HG02763 (cell line): ENCODE measurements around the gene LASP1.

Source experiments
- ATAC-seq: cut with Tn5 transposase; IDR thresholded peaks from one replicate; pipeline ENCODE4 v1.9.1; 2021; ENCODE audit warnings: mild to moderate bottlenecking, moderate library complexity; ENCODE audit not compliant: unreplicated experiment

Gene LASP1

DNA sequence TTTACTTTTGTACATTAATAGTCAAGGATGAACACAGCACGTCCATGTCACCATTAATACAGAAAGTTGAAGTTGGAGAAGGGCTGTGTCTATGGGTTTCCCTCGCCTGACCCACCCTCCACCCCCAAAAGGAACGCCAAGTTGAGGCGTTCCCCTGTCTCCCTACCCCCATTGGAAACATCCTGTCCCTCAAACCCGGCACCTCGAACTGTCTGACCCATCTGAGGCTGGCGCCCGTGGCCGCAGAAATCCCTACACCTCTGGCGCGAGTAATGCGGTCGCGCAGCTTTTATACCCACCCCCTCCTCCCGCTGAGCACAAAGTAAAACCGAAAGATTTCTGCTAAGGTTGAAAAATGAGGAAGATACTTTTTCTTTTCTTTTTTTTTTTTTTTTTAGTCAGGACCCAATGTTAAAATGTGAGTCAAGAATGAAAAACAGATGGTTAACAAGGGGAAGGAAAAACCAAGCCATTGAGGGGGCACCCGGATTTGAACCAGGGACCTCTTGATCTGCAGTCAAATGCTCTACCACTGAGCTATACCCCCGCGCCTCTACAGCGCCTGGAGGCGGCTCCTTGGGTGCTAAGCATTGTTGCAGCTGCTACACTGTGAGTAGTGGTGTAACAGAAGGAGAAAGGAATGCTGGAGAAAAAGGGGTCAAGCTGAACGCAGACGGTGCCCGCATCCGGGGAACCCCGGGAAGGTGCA is 887 bp upstream of the LASP1 start:
- ATAC-seq: peak; percentile 29

DNA sequence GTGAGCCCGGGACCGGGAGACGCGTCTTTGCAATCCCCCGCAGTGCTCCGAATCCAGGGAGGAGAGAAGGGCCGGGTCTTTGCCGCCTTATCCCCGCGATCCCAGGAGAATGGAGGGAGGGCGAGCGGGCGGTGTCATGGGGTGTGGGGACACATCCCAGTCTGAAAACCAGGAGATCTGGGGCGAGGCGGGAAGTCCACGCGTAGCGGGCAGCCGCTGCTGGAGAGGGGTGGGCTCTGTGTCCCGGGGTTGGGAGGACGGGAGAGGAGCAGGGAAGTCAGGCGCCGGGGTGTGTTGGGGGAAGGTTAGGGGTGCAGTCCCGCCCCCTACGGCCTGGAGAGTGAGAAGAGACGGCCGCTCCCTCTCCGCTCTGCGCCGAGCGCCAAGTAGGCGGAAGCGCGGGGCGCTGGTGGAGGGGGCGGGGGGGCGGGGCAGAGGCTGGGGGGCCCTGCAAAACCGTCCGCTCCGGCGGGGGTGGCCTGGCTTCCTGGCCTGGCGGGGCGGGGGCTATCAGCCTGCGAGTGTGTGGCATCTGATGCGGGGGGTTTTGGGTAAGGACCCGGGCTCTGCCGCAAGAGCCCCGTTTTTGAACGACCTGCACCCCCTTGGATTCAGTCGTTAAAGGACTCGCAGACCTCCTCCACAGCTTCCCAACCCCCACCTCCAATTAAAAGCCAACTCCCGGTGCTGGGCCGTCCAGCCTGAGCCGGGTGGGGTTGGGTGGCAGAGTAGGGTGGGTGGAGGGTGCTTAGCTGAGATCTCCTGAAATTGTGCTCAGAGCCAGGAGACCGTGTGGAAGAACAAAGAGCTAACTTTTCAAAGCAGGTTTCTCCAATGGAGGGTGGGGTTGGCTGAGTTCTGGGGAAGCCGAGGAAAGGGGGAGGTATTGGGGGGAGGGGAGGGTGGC is 654 bp downstream of the LASP1 start:
- ATAC-seq: no peak

DNA sequence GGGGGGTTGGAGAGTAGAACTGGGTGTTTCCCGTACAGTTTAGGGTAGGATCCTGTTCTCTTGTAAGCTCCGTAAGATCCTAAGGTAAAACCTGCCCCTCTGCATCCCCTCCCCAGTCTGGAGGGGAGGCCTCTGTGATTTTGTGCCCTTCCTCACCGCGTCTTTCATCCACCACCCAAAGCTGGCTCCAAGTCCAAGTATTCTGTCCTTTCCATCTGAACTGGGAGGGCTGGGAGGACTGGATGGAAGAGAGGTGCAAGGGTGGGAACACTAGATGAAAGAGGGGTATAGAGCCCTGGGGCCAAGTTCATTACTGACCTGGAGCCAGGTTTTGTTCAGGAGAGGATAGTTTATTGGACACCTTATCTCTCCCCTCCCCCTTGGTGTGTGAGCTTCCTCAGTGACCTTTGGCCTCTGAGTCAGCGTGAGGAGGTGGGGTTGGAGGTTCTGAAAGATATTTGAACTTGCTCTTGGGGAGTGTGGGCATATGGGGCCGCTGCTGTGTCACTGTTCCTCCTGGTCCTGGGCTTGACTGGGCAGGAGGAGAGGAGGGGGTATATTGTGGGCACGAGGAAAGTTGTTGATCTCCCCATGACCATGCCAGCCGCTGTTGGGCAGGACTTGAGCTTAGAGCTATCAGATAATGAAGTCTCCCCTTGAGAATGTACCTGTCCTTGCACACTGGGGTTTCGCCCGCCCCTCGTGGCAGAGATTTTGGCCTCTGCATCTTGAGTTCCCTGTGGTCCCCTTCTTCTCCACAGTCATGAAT is 1.6 kb downstream of the LASP1 start:
- no peak for ATAC-seq

GRCh38 chr17:38872027-38872511 is 2.2 kb downstream of the LASP1 start:
- ATAC-seq: no peak

GRCh38 chr17:38872671-38873385 is 3.0 kb downstream of the LASP1 start:
- ATAC-seq: no peak

- ATAC-seq: no peak
Observed at GRCh38 chr17:38873640-38874380, 4.0 kb downstream of the LASP1 start.

- no peak for ATAC-seq
Observed at GRCh38 chr17:38874505-38875400, 4.9 kb downstream of the LASP1 start.

DNA sequence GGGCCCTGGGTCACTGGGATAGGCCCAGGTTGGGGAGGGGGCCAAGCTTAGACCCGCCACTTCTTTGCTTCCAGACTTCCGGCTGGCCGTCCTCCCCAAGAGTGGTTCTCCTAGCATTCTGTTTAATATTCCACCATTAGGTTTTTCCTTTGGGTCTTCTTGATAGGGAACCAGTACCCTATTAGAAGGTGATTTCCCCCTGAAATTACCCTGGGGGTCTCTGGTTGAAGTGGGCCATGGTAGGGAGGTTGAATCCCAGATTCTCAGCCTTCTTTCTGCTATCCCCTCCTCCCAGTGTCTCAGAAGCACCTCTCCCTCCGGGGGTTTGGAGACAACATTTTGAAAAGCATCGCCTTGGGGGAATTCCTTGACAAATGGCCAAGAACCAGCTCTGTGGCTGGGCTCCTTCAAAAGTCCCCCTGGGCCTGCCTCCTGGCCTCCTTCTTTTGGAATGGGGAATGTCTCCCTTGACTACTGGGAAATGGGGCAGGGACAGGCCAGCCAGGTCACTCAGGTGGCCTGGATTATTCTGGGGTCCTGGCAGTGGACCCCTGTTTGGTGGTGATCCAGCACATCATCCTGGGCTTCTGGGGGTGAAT is 5.7 kb downstream of the LASP1 start:
- ATAC-seq: no peak

- no peak for ATAC-seq
Observed at GRCh38 chr17:38877130-38877851, 7.4 kb downstream of the LASP1 start.

DNA sequence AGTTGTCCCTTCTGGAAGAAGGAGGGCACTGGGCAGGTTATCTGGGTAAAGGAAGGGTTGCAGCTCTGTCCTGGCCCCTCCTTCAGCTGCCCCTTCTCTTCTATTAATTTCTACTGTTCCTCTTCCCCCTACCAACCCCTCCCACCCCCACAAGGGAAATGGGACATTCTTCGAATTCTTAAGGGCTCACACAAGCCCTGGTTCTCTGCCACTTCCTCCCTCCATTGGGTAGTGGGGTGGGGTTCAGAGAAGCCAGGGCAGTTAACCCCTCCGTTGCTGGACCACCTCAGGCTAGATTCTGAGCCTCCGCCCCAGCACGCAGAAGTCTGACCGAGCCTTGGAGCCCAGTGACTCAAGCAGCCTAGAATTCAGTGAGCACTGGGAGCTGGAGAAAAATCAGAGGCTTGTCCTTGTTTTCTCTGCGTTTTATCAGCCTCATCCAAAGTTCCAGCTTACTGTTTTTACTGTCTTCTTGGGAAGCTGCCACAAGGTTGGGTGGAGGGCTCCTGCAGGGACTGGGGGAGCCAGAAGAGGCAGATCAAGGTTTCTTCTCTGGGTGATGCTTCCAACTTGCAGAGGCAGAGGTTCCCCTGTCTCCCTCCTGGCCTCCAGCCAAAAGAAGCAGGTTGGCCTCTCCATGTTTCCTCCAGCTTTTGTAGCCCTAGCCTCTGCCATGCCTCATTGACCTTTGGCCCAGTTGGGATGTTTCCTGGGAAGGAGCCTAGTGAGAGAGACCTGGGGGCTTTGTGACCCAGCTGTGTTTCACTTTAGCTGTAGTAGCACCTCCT is 10.2 kb downstream of the LASP1 start:
- ATAC-seq: no peak

- ATAC-seq: no peak
Observed at GRCh38 chr17:38881600-38882191, 11.8 kb downstream of the LASP1 start.

- no peak for ATAC-seq
Observed at GRCh38 chr17:38882870-38883269, 13.0 kb downstream of the LASP1 start.

DNA sequence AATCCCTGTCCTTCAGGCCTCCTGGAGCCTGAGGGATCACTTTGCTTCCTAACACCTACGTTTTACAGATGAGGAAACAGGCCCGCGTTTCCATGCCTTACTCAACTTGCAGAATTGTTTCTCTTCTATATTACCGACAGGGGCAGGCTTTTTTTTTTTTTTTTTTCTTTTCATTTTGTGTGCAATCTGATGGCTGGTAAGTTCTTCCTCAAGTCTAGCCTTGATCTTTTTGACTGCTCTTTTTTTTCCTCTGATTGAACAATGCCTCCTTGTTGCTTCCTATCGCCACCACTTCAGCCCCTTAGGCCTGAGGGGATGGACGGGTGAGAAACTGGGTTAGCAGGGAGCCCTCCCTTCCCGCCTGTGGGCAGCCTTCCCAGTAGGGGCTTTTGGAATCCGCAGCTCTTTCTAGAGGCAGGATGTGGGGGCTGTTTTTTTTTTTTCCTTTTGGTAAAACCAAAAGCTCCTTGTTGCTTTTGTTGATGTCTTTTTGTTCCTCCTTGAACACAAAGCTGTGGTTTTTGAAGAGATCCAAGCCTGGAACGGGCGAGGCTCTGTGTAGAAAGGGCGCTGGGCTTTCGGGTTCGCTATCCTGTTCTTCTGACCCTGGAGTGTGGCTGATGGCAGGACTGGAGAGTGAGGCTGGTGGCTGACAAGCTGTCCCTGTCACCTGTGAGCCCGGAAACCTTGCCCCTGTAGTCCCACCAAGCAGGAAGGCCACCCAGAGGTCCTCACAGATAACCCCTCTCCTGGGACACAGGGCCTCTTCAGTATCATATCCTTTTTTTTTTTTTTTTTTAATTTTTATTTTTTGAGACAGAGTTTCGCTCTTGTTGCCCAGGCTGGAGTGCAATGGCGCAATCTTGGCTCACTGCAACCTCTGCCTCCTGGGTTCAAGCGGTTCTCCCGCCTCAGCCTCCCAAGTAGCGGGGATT is 14.0 kb downstream of the LASP1 start:
- no peak for ATAC-seq

GRCh38 chr17:38885044-38885727 is 15.3 kb downstream of the LASP1 start:
- ATAC-seq: no peak
